Measurements from ENCODE around the gene DHRS13. TPM values are rescaled to one million over a fixed set of nuclear protein-coding genes. Genes with fewer than 3 reads are reported as not detected.
"Not testable (repeated sequence)": the region's sequence is repeated elsewhere in the genome, so short reads cannot be mapped to it uniquely, and the experiment has no call there.

DHRS13 gene
- polyA plus RNA-seq, 4 donors: 6.6 to 17.9 (median 12.4) TPM

DNA sequence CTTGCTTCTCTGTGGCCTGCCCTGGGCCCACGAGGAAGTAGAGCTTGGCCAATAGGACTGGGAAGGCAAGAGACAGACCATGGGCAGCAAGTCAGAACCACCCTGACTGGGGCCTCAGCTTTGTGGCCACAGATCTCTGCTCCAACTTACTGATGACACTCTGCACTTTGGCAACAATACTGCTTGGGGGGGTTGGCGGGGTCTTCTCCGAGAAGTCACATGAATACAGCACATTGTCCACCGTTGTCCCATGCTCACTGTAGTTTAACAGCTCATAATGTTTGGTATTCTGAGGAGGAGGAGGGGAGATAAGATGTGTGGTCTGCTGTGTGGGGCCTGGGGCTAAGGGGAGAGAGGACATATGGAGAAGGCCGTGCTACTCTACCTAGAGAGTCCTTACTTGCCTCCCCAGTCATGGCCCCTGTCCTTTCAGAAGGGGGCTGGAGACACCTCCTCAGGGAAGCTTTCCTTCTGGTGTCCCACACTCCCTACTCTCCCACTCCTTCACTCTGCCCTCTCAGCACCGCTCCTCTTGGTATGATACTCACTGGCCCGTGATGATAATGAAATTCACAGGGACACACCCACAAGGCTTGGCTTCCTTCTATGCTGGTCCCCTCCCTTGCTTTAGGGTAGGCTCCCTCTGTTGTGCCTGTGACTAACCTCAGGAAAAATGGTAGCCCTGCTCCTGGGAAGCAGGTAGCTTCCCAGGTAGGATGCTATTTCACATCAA, 4.0 kb upstream of the DHRS13 start:
- DNase-seq (ENCODE audit: low read depth in 4 of 4, low spot score in 3 of 4): no peak

DNA sequence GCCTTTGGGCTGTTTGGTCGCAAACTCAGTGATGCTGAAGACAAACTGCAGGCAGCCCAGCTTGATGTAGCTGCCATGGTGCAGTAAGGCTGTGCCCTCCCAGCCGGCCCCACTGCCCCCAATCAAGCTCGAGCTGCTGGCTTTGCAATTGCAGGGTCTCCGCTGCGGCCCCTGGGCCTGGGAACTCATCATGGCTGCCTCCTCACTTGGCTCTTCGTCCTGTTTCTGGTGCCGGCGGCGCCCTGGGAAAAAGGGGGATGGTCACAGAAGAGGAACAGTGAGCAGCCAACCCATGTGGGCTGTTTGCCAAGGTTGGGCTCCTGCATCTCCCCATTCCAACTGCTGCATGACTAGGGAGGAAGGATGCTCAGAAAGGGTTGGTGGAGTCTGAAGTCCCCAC, 3.4 kb upstream of the DHRS13 start:
- no peak for DNase-seq (ENCODE audit: low read depth in 4 of 4, low spot score in 3 of 4)

DNA sequence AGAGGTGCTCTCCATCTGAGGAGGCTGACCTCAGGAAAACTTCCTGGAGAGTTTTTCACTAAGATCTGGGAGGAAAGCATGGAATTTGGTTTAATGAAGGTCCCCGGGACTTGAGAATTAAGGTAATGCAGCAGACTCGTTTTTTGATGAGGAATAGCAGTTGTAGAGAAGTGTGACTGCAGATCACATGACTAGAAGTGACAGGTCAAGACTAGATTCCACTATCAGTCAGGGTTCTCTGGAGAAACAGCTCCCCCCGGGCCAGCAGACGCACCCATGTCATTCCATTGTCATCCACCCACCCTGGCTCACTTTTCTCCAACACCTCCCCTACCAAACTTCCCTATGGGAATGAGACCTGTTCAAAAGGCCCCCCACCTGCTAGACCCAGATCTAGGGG, 1.9 kb upstream of the DHRS13 start:
- DNase-seq (ENCODE audit: low read depth in 4 of 4, low spot score in 3 of 4): no peak

DNA sequence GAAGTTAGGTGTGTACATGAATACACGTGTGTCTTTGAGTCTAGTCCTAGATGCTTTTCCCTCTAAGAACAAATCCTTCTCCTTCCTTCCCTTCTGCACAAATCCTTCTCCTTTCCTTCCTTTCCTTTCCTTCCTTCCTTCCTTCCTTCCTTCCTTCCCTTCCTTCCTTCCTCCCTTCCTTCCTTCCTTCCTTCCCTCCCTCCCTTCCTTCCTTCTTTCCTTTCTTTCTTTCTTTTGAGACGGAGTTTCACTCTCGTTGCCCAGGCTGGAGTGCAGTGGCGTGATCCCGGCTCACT, 615 bp upstream of the DHRS13 start:
- not testable (repeated sequence) for DNase-seq (ENCODE audit: low read depth in 4 of 4, low spot score in 3 of 4)

DNA sequence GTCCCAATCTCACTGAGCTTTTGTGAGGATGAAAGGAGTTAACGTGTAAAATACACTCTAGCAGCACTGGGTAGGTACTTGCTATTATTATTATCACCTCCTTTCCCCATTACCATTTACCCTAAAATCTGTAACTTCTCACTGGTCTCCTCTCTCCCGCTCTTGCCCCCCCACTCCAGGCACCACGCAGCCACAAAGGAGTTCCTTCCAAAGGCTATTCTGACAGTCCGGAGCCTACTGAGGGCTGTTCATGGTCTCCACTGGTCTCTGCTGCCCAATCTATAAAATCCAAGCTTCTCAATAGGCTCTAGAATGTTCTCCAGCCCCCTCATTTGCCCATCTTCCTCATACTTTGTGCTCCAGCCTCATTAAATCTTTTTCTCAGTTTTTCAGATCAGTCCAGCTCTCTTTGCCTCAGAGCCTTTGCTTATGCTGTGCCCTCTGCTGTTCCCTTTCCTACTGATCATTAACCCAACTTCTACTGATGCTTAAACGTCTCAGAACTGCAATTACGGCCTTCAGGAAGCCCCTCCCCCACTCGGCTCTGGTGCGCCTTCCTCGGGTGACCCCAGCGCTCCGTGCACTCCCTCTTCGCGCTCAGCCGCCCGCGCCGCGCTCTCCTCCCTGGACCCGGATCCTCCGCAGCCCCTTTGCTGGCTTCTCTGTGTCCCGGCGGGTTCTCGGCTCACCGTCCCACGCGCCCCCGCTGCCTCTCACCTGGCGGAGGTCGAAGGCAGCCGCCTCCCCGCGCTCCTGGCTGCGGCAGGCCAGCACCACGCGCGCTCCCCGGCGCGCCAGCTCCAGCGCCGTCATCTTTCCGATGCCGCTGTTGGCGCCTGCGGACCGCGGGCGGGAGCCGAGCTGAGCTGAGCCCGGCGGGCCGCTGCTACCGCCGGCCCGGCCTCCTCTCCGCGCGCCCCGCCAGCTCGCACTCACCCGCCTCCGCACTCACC, 737 bp downstream of the DHRS13 start:
- peak in 2 of 4 donors; percentile 43 to 45 for DNase-seq (ENCODE audit: low read depth in 4 of 4, low spot score in 3 of 4)

DNA sequence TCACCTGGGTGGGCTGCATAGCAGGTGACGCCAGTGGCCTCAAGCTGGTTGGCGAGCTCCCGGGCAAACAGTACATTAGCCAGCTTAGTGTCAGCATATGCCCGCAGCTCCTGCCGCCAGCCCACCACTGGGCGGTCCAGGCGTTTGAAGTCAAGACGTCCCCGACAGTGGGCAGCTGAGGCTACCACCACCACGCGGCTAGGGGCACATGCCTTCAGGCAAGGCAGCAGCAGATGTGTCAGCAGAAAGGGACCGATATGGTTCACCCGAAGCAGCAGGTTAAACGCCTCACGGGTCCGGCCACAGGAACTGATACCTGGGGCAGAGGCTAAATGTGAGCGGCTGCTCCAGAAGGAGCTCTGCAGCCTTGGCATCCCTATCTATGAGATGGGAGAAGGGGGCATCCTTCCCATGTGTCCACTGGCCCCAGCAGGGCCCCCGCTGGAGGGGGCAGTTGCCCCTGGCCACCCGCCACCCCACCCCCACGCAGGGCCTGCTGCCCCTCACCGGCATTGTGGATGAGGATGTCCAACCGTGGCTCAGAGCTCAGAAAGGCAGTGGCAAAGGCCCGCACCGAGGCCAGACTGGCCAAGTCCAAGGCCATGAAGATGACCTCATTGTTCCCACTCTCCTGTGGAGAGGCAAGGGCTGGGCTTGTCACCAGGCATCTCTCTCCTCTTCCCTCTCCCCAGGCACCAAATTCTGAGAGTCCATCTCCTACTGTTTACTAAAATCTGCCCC, 1.7 kb downstream of the DHRS13 start:
- no peak for DNase-seq (ENCODE audit: low read depth in 4 of 4, low spot score in 3 of 4)

DNA sequence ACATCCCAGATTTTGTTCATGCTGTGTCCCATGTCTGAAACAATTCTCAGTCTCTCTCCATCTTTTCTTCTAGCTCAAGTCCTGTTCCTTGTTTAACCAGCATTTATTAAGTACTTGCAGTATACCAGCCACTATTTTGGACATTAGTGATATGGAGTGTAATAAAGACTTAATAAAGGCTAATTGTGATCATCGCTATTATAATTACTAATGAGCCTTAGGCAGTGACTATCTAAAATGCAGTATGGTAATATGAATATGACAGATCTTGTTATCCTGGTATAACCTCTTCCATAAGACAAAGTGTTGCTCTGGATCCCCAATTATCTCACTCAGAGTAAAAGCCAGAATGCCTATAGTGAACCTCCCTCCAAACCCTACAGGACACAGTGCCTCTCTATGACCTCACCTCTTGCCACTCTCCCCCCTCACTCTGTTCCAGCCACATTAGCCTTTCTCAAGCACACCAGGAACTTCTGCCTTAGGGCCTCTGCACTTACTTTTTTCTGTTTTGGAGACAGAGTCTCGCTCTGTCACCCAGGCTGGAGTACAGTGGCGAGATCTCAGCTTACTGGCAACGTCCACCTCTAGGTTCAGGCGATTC, 3.6 kb downstream of the DHRS13 start:
- DNase-seq (ENCODE audit: low read depth in 4 of 4, low spot score in 3 of 4): no peak

DNA sequence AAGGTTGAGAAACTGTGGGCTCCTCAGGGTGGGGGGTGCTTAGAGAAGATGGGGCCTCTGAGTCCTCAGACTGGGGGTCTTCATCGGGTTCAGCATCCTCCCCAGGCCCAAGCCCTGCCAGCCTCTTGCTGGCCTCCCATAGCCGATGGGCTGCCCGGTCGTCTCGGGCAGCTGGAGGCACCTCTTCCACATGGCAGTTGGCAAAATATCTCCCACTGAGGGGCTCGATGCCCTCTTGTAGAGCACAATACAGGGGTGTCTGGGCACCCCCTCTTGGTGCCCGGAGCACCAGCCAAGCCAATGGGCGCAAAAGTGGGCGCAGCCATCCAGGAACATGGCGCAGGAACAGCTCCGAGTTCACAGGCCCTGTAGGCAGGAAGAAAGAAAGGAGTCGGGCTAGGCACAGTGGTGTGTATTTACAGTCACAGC, 4.3 kb downstream of the DHRS13 start:
- DNase-seq (ENCODE audit: low read depth in 4 of 4, low spot score in 3 of 4): no peak

DNA sequence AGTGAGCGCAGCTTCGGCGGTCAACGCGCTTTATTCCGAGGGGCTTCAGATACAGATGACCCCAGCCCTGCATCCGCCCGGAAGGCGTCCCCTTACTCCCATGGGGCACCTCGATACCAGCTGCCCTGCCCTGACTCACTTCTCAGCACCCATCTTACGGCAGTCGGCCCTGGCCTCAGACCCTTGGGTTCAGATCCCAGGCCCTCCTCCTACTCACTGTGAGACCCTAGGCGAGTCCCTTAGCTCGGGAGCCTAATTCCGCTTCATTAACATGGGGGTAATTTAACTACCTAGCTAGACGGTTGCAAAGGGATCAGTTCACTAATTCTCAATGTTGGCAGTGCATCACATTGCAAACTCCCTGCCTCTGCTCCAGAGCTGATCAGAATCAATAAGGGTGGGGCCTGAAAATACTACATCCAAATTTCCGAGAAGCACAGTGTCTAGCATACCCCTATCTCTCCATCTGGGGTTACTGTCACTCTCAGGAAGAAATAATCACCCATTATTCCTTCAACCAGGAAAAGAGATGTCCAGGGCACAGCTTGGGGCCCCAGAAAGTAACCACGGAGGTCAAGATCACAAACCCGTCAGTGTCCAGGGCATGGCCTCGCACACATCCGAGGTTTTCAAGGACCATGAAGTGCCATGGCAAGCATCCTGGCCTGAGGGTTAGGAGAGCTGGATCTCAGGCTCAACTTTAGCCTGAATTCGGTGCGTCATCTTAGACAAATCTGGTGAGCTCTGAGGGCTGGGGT, 4.9 kb downstream of the DHRS13 start:
- DNase-seq (ENCODE audit: low read depth in 4 of 4, low spot score in 3 of 4): peak in 1 of 4 donors; percentile 10

DNA sequence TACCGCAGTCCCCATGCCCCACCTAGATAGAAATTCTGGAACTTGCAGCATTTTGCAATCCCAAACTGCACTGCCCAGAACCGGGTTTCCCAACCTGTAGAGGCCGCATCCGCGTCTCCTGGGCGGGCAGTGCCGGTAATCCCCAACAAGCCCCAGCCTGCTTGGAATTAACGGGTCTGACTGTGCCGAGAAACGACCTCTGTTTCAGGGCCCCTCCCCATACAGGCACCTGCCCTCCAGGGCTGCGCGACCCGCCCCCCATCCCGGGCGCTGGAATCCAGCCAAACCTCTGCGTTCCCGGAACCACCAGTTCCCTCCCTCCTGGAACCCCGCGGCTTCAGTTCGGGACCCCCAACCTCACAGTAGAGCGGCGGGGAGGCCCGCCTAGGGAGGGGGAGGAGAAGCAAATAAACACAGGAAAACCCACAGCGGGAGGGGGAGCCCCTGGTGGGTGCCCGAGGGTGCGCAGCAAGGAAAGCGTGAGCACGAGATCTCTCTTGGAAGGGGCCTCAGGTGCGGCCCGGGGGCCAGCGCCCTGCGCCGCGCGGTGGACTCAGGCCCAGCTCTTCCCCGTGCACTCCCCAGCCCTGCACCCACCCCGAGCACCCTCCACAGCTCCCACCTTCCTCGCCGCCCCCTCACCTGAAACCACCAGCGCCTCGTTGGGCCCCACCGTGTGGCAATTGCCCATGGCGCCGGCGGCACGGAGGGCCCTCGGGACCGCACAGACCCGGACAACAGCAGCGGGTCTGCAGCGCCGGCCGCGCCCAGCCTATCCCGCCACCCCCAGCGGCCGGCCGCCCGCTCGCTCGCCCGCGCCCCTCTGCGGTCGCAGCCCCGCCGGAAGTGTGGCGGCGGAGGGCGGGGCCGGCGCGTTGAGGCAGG, 5.8 kb downstream of the DHRS13 start, which contains the start of gene FLOT2:
FLOT2 (minus strand) TSS at position 850 of the 885 bp plus-strand sequence; CDS start at position 691, 159 bp downstream.
- peak in 2 of 4 donors; percentile 10 to 24 for DNase-seq (ENCODE audit: low read depth in 4 of 4, low spot score in 3 of 4)

DNA sequence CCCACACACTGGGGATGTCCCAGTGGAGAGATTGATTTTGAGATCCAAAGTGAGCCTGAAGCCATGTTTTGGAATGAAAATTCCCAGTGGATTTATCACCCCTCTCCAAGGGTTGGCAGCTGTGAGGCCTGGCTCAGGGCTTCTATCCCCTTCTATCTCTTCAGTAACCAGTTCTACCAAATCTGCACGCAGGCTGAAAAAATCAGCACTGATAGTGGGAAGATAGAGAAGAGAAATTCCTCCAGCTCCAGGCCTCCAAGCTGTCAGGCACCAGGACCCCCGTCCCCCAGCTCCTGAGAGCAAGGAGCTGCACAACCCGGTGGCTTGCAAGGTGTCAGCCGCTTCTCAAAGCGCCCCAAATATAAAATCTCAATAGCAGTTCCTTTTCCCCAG, 6.4 kb downstream of the DHRS13 start:
- no peak for DNase-seq (ENCODE audit: low read depth in 4 of 4, low spot score in 3 of 4)

DNA sequence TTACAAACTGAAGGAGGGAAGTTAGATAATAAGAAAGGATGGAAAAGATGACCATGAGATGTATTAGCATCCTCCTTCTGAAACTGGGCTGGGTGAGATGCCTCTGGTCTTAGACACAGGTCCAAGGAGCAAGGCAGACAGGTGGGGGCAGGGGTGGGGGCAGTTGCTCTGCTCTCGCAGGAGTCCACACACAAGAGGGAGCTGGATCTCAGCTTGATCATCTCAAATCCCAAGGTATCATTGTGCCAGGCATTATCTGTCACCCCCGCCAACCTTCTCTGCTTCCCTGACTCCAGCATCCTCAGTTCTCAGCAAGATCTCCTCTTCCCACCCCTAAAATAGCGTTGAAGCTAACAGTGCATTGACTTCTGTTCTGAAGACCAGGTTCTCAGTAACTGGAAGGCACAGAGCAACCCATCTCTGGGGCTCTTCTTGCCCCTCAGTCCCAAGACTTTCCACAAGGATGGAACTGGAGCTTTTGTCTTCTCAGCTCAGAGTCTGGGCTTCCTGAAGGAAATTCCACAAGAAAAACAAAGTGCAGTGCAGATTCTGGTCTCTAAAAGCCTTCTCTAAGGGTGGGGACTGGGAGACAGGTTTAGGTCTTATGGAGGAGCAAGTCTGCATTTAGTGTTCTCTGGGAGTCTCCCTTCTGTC, 7.0 kb downstream of the DHRS13 start:
- DNase-seq (ENCODE audit: low read depth in 4 of 4, low spot score in 3 of 4): no peak

DNA sequence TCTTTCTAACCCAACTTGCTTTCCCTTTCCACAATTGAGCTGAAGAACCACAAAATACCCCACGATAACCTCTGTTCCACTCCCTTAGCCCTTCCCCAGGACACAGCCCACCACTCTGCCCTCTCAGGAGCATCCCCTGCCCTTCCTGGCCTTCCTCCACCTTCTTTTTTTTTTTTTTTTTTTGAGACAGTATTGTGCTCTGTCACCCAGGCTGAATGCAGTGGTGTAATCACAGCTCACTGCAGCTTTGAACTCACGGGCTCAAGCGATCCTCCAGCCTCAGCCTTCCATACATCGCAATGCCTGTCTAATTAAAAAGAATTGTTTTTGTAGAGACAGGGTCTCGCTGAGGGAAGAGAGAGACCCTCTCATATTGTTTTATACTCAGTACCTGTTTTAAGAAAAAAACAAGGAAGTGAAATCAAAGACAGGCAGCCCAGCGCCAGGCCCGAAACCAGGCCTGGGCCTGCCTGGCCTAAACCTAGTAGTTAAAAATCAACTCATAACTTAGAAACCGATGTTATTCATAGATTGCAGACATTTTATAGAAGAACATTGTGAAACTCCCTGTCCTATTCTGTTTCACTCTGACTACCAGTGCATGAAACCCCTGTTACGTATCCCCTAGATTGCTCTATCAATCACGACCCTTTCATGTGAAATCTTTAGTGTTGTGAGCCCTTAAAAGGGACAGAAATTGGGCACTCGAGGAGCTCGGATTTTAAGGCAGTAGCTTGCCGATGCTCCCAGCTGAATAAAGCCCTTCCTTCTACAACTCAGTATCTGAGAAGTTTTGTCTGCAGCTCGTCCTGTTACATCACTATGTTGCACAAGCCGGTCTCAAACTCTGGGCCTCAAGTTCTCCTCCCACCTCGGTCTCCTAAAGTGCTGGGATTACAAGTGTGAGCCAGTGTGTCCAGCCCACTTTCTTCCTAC, 9.4 kb downstream of the DHRS13 start:
- not testable (repeated sequence) for DNase-seq (ENCODE audit: low read depth in 4 of 4, low spot score in 3 of 4)

DNA sequence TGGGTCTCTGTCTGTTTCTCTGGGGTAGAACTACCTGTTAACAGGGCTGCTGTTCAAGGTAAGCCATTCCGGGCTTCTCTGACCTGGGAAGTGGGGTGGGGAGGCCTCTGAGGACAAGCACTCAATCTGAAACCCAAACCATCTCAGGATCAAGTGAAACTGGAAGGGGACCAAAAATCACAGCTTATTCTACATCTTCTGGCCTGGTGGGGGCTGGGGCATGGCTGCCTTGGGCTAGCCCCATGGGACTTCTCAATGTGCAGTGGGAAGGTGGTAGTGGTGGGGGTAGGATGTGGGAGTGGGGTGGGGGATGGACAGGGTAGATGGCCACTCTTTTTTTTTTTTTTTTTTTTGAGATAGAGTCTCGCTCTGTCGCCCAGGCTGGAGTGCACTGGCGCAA, 10.9 kb downstream of the DHRS13 start:
- DNase-seq (ENCODE audit: low read depth in 4 of 4, low spot score in 3 of 4): no peak

DNA sequence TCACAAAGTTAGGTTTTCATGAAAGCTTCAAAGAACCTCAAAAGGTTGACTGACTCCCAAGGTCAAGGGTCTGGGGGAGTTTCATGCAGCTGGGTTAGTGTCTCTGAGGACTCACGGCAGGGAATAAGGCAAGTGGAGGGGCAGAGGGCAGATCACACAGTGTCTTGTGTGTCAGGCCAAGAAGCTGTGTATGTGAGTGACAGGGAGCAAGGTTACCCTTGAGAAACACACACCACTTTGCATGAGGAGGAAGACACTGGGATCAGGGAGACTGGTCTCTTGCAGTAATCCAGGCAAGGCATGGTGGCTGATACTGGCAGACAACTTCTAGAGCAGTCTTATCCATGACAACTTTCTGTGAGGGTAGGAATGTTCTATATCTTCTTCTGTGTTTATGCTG, 11.7 kb downstream of the DHRS13 start:
- no peak for DNase-seq (ENCODE audit: low read depth in 4 of 4, low spot score in 3 of 4)

DNA sequence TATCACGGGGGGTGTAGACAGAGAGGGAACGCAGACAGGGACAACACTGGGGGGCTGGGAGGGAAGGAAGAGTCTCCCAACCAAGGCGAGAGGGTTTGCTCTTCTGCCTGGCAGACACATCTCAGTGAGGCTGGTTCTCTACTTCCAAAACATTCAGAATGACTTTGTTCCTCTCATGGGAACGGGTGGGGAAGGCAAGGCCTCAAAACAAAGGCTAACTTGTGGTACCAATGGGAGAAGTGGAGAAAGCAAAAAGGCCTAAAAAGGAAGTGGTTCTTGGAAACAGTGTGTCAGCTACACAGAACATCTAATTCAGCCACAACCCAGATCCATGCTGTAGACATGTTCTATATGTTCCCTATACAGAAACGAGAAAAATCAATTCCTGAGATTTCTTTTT, 12.9 kb downstream of the DHRS13 start:
- DNase-seq (ENCODE audit: low read depth in 4 of 4, low spot score in 3 of 4): no peak

DNA sequence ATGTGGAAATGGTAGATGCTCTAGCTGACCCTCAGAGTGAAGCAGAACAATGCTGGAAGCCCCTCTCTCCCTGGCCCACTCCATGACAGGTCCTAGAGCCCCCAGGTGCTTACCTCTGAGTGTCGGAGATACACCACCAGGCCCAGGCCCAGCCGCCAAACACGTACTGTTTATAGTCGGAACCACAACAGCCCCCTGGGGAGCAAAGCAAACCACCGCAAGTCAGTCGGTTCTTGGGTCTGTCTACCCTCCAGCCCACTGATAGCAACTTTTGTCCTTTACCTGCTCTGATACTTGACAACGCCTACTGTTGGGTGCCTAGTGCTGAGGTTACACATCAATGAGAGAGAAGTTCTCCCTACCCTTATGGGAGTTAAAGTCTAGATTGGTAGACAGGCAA, 14.0 kb downstream of the DHRS13 start:
- no peak for DNase-seq (ENCODE audit: low read depth in 4 of 4, low spot score in 3 of 4)

Measured in left renal pelvis (tissue), 4 donors.